Adipose tissue (tissue), 3 donors: ENCODE measurements around the gene SLC38A1. TPM values are rescaled to one million over a fixed set of nuclear protein-coding genes. Genes with fewer than 3 reads are reported as not detected.

ENCODE experiments used
- polyA plus RNA-seq, 3 donors: library from polyadenylated mRNA; stranded (reverse); fragments of 200-250 nt; gene quantifications; one replicate each; pipeline ENCODE4 v1.2.3, GENCODE V29; 2013
- donor health status: healthy with polysubstance abuse.
- donor health status: Bipolar disorder and iron deficiency.
- donor health status: healthy.

Gene SLC38A1
- polyA plus RNA-seq, 3 donors = 2.6 to 9.6 (median 3.3) TPM

Other genes starting within 250 kb of the SLC38A1 start
- 100 to 1,000 TPM in 1 of 3 donors, 10 to 100 TPM in 2; 39.5 to 114 (median 51.5) TPM for gene SLC38A2, start 103.7 kb upstream of the SLC38A1 start, polyA plus RNA-seq